HG03159 (cell line): Measurements from ENCODE around the gene ARL17B.
"Not testable (repeated sequence)": the region's sequence is repeated elsewhere in the genome, so short reads cannot be mapped to it uniquely, and the experiment has no call there.

Experiments used
- ATAC-seq: cut with Tn5 transposase; IDR thresholded peaks from one replicate; pipeline ENCODE4 v1.9.1; 2021; ENCODE audit warnings: mild to moderate bottlenecking, moderate library complexity; ENCODE audit not compliant: unreplicated experiment

The ARL17B gene

GRCh38 chr17:46290906-46291546 lies 70.5 kb downstream of the ARL17B start:
- peak; percentile 93 for ATAC-seq

GRCh38 chr17:46287587-46287986 lies 74.0 kb downstream of the ARL17B start:
- not testable (repeated sequence) for ATAC-seq

- not testable (repeated sequence) for ATAC-seq
These were observed 74.8 kb downstream of the ARL17B start for GRCh38 chr17:46286764-46287221.

- ATAC-seq, result not testable (repeated sequence)
These were observed 76.1 kb downstream of the ARL17B start for GRCh38 chr17:46285500-46285899.

GRCh38 chr17:46284467-46284866 lies 77.1 kb downstream of the ARL17B start:
- not testable (repeated sequence) for ATAC-seq

GRCh38 chr17:46282635-46283034 lies 78.9 kb downstream of the ARL17B start:
- not testable (repeated sequence) for ATAC-seq

- ATAC-seq, result not testable (repeated sequence)
These were observed 80.2 kb downstream of the ARL17B start for GRCh38 chr17:46281336-46281735.

GRCh38 chr17:46276728-46277479 lies 84.7 kb downstream of the ARL17B start:
- not testable (repeated sequence) for ATAC-seq

- no peak for ATAC-seq
These were observed 87.3 kb downstream of the ARL17B start for GRCh38 chr17:46274238-46274637.

- no peak for ATAC-seq
These were observed 87.9 kb downstream of the ARL17B start for GRCh38 chr17:46273541-46274236.

GRCh38 chr17:46270032-46270431 lies 91.5 kb downstream of the ARL17B start:
- no peak for ATAC-seq

GRCh38 chr17:46266656-46267544 lies 94.7 kb downstream of the ARL17B start:
- ATAC-seq, result peak; percentile 64

- ATAC-seq, result peak; percentile 20
These were observed 95.4 kb downstream of the ARL17B start for GRCh38 chr17:46266063-46266655.

- no peak for ATAC-seq
These were observed 96.9 kb downstream of the ARL17B start for GRCh38 chr17:46264456-46265198.

GRCh38 chr17:46262271-46262670 lies 99.3 kb downstream of the ARL17B start:
- ATAC-seq, result no peak

- not testable (repeated sequence) for ATAC-seq
These were observed 101.5 kb downstream of the ARL17B start for GRCh38 chr17:46259845-46260661.

GRCh38 chr17:46256369-46256768 lies 105.2 kb downstream of the ARL17B start:
- not testable (repeated sequence) for ATAC-seq

- ATAC-seq, result not testable (repeated sequence)
These were observed 107.4 kb downstream of the ARL17B start for GRCh38 chr17:46254215-46254614.

- ATAC-seq, result not testable (repeated sequence)
These were observed 107.8 kb downstream of the ARL17B start for GRCh38 chr17:46253722-46254121.
